GM18520 (cell line): ENCODE results near the gene PHF13.
A peak's percentile ranks its signal among the peaks of the same experiment; 100 is the strongest.

Experiments
- ATAC-seq: cut with Tn5 transposase; IDR thresholded peaks from one replicate; pipeline ENCODE4 v1.9.1; 2021; ENCODE audit not compliant: unreplicated experiment

Gene PHF13

DNA sequence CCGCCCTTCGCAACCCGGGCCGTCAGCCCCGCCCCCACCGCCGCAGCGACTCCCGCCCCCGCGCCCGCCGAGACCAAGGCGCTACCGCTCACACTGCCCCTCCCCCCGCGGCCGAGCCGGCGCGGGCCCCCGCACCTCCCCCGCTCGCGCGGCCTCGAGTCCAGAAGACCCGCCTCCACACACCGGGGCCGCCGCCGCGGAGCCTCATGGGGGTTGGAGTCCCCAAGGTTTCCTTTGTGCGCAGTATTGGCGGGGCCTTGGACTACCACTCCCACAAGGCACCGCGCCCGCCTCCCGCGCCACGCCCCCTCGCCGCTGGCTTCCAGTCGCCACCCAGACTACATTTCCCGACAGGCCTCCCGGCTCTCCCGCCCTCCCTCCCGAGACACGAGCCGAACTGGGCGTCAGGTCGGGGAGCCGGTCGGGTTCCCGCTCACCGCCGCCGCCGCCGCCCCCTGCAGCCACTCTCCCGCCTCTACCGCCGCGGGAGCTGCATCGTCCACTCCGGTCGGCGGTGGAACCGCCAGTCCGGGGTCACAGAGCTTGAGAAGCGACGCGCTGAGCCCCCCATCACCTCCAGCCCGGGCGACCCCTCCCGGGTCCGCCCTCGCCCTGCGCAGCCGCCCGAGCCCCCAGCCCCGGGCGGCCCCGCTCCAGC is at the start of gene PHF13:
TSS of gene PHF13 (plus strand) at position 371 of the 658 bp plus-strand sequence. CDS start 336 bp downstream, outside the sequence.
- peak; percentile 89 for ATAC-seq

DNA sequence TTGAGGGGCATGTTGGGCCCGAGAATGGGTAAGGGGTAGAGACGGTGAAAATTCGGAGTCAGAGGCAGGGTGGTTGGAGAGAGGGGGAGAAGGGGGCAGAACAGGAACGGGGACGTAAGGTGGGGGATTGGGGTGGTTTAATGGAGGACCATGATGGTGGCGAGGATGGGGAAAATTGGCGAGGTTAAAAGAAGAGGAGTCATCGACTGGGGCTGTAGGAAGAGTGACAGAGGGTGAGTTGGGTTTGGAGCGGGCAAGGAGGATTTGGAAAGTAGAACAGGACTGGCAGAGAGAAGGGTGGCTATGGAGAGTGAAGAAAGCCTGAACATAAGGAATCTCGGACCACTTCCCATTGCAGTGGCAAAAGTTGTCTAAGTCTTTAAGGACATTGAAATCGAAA is 44.5 kb upstream of the PHF13 start:
- no peak for ATAC-seq

DNA sequence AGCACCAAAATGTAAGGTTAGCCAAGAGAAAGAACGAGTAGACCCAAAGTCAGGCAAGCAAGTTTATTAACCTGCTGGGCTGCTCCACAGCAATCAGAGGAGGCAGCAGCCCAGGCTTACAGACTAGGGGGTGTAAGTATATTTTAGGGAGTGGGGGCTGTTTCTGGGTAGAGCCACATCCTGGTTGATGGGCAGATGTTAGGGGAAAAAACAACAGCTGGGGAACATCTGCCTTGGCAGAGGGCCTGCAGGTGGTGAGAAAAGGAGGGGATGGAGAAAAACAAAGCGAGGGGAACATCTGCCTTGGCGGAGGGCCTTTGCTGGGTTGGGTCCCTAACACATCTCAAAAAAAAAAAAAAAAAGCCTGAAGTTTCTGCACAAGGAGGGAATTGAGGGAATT is 43.4 kb upstream of the PHF13 start:
- ATAC-seq = no peak

DNA sequence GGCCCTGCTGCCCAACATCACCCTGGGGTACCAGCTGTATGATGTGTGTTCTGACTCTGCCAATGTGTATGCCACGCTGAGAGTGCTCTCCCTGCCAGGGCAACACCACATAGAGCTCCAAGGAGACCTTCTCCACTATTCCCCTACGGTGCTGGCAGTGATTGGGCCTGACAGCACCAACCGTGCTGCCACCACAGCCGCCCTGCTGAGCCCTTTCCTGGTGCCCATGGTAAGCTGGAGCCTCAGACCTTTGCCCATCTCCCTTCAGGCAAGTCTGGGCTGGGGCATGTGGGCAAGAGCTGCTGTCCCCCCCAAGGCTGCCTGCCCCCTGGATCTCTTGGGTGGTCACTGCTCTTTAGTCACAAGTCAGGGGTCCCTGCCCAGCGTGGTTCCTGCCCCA is 42.5 kb upstream of the PHF13 start:
- ATAC-seq = no peak

DNA sequence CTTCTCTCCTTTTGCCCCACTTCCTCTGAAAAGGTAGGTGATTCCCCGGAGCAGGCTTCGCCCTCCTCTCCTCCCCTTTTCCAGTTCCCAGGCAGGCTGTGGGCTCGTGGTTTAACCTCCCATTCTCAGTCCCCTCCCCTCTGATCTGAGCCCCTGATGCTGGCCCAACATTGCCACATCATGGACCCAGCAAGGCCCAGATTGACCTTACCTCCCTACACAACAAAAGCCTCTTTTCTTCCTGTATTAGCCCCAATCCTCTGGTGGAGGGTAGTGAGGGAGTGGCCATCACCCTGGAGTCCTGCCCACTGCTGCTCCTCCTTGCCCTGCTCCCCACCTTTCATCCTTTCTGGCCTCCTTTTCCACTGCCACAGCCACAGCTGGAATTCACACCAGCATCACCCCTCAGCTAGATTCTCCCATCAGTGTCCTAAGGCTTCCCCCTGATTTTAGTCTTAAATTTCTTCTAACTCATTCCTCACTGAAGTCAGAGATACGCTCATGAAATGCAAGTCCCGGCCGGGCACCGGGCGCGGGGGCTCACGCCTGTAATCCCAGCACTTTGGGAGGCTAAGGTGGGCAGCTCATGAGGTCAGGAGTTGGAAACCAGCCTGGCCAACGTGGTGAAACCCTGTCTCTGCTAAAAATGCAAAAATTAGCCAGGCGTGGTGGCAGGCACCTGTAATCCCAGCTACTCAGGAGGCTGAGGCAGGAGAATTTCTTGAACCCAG is 40.7 kb upstream of the PHF13 start:
- ATAC-seq = no peak

DNA sequence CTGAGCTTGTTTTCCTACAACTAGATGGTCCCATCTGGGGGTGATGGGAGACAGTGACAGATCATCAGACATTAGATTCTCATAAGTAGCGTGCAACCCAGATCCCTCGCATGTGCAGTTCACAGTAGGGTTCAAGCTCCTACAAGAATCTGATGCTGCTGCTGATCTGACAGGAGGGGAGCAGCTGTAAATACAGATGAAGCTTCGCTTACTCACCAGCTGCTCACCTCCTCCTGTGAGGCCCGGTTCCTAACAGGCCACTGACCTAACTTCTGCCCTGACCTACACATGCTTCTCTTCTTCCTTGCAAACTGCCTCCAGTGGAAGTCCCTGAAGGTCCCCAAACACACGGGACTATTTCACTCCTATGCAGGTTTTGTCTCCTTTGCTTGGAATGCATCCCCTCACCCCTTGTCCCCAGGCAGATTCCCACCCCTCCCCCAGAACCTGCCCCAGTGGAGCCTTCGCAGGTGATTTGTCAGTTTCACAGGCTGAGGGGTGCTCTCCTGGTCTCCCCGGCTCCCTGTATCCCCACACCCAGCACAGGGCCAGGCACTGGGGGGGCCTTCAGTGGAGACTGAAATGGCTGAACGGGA is 39.4 kb upstream of the PHF13 start:
- no peak for ATAC-seq

DNA sequence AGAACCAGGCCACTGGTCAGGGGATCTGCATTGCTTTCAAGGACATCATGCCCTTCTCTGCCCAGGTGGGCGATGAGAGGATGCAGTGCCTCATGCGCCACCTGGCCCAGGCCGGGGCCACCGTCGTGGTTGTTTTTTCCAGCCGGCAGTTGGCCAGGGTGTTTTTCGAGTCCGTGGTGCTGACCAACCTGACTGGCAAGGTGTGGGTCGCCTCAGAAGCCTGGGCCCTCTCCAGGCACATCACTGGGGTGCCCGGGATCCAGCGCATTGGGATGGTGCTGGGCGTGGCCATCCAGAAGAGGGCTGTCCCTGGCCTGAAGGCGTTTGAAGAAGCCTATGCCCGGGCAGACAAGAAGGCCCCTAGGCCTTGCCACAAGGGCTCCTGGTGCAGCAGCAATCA is 38.7 kb upstream of the PHF13 start:
- ATAC-seq = no peak

DNA sequence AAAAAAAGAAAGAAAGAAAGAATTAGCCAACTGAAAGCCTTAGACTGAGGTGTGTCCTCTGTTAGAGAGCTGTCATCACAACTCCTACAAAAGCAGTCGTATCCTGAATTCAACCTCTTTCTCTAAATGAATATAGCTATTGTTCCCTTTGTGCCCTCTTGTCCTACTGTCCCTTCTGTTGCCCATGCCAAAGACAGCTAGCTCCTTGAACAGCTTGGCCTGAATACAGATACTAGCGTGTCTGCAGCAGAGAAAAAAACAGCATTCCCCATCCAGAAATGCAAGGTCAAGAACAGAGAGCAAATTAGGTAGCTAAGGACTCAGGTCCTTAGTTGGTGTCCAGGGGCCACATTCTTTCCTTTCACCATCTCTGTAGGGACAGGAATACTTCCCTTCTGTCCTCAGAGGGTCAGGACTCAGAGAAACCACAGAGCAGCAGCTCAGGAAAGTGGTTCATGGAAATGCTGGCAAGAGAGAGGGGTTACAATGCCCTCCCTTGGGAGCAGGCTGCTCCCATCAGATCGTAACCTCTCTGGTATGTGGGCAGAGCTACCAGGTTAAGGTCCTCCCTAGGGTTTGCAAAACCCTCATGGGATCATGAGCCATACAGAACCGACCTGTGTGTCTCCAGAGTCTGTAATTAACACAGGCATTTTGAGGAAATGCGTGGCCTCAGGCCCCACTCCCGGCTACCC is 35.6 kb upstream of the PHF13 start:
- ATAC-seq = no peak

DNA sequence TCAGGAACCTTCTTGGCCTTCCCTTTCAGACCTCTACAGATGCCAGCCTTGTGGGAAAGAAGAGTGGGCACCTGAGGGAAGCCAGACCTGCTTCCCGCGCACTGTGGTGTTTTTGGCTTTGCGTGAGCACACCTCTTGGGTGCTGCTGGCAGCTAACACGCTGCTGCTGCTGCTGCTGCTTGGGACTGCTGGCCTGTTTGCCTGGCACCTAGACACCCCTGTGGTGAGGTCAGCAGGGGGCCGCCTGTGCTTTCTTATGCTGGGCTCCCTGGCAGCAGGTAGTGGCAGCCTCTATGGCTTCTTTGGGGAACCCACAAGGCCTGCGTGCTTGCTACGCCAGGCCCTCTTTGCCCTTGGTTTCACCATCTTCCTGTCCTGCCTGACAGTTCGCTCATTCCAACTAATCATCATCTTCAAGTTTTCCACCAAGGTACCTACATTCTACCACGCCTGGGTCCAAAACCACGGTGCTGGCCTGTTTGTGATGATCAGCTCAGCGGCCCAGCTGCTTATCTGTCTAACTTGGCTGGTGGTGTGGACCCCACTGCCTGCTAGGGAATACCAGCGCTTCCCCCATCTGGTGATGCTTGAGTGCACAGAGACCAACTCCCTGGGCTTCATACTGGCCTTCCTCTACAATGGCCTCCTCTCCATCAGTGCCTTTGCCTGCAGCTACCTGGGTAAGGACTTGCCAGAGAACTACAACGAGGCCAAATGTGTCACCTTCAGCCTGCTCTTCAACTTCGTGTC is 34.7 kb upstream of the PHF13 start:
- no peak for ATAC-seq

DNA sequence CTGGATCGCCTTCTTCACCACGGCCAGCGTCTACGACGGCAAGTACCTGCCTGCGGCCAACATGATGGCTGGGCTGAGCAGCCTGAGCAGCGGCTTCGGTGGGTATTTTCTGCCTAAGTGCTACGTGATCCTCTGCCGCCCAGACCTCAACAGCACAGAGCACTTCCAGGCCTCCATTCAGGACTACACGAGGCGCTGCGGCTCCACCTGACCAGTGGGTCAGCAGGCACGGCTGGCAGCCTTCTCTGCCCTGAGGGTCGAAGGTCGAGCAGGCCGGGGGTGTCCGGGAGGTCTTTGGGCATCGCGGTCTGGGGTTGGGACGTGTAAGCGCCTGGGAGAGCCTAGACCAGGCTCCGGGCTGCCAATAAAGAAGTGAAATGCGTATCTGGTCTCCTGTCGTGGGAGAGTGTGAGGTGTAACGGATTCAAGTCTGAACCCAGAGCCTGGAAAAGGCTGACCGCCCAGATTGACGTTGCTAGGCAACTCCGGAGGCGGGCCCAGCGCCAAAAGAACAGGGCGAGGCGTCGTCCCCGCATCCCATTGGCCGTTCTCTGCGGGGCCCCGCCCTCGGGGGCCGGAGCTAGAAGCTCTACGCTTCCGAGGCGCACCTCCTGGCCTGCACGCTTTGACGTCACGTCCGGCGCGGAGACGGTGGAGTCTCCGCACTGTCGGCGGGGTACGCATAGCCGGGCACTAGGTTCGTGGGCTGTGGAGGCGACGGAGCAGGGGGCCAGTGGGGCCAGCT is 34.0 kb upstream of the PHF13 start, which contains the start of gene ZBTB48:
TSS of gene ZBTB48 (plus strand) at position 621 of the 745 bp plus-strand sequence. CDS start 616 bp downstream, outside the sequence.
- peak; percentile 94 for ATAC-seq

DNA sequence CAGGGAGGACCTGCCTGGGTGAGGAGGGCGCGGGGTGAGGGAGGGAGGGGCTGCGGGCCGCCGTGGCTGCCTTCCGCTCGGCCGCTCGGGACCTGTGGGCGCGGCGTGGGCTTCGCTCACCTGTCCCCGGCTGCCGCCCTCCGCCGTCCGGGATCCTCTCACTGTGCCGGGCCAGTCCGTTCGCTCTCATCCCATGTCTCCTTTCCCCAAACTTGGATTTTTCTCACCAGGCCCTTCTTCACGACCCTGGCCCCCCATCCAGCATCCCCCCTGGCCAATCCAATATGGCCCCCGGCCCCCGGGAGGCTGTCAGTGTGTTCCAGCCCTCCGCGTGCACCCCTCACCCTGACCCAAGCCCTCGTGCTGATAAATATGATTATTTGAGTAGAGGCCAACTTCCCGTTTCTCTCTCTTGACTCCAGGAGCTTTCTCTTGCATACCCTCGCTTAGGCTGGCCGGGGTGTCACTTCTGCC is 33.4 kb upstream of the PHF13 start:
- no peak for ATAC-seq

DNA sequence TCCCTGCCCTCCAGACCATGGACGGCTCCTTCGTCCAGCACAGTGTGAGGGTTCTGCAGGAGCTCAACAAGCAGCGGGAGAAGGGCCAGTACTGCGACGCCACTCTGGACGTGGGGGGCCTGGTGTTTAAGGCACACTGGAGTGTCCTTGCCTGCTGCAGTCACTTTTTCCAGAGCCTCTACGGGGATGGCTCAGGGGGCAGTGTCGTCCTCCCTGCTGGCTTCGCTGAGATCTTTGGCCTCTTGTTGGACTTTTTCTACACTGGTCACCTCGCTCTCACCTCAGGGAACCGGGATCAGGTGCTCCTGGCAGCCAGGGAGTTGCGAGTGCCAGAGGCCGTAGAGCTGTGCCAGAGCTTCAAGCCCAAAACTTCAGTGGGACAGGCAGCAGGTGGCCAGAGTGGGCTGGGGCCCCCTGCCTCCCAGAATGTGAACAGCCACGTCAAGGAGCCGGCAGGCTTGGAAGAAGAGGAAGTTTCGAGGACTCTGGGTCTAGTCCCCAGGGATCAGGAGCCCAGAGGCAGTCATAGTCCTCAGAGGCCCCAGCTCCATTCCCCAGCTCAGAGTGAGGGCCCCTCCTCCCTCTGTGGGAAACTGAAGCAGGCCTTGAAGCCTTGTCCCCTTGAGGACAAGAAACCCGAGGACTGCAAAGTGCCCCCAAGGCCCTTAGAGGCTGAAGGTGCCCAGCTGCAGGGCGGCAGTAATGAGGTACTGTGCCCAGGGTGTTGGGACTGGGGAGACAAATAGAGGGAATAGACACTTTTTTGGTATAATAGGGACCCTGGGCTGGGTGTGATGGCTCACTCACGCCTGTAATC is 32.7 kb upstream of the PHF13 start:
- no peak for ATAC-seq

DNA sequence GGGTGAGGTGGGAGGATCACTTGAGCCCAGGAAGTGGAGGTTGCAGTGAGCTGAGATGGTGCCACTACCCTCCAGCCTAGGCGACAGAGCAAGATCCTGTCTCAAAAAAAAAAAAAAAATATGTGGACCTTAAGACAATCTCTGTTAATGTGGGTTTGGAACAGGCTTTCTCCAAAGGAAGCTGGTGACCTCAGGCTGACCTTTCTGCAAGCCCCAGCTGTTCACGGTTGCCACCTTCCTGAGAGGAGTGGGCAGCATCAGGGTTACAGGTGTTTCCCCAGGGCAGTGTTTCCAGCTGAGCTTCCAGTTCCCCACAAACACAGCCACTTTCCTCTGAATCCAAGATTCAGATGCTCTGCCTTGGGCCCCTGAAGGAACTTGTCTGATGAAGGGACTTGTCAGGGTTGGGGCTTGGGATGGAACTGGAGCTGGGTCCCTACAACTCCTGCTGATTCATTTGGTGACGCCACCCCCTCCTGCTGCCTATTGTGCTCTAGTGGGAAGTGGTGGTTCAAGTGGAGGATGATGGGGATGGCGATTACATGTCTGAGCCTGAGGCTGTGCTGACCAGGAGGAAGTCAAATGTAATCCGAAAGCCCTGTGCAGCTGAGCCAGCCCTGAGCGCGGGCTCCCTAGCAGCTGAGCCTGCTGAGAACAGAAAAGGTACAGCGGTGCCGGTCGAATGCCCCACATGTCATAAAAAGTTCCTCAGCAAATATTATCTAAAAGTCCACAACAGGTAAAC is 31.8 kb upstream of the PHF13 start:
- ATAC-seq = no peak

DNA sequence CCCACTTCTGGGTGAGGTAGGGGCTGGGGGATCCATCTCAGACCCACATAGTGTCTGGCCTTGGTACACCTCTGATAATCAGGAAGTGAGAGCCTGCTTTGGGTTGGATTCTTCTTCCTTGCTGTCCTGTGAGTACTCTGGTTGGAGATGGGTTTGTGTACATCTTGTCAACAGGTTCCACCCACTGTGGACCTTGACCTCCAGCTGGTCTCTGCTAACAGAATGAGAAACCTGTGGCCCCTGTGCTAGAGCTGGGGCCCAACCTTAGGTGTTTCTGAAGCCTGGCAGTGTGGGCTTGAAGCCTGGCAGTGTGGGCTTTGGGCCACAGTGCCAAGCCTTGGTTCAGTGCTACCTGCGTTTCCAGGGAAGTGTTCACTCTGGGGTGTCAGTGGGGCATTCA is 31.2 kb upstream of the PHF13 start:
- ATAC-seq = no peak

DNA sequence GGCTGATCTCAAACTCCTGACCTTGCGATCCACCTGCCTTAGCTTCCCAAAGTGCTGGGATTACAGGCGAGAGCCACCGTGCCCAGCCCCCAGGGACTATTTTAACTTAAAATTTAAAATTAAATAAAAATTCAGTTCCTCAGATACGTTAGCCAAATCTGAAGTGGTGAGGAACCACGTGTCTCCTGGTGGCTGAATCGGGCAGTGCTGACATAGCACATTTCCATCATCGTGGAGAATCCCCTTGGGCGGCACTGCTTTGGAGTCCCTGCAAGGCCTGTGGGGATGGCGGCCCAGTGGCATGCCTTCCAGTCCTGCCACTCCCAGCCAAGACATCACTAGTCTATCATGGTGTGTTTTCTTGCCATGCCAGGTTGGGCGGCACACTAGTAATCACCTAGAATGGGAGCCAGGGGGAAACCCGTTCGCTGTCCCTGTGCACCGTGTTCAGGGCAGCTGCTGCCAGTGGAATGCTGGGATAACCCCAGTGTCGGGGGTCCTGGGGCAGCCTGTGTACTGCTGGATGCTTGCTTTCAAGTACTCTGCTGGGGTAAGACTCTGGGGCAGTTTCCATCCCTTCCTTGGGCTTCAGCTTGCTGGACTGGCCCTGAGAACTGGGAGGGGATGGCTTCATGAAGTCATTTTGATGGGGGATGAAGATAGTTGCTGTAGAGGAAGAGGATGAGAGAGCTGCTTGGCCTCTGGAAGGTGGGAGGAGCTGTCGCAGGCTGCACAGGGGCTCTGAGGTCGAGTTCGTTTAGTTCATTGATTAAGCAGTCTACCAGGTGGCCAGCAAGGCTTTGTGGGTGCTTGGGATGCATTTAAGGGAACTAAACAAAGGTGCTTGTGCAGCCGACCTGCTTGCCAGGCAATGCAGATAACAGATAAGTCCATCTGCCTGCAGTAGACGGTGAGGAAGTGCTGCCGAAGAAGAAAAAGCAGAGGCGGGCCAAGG is 29.1 kb upstream of the PHF13 start:
- ATAC-seq = no peak

DNA sequence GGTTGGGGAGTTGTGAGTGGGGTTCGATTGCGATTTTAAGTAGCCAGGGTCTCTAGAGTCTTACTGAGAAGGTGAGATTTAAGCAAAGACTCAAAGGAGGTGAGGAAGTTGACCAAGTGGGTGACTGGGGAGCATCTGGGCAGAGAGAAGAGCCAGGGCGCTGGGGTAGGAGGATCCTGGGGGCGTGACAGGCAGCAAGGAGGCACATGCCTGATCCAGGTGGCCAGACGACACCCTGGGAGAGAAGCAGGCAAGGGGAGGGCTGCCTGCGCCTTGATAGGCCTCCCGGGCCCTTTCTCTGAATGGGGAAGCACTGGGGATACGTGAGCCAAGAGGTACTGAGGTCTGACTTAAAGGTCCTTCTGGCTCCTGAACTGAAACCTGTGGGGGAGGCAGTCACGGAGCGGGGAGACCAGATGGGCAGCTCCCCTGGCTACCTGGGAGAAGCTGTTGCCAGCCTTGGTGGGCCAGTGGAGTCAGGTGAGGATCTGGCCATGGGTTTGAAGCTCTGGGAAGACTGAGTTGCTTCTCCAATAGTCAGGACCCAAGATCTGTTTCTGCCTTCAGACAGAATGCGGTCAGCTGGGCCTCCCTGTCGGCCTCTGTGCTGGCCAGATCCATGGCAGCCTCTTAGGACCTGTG is 28.3 kb upstream of the PHF13 start:
- no peak for ATAC-seq

DNA sequence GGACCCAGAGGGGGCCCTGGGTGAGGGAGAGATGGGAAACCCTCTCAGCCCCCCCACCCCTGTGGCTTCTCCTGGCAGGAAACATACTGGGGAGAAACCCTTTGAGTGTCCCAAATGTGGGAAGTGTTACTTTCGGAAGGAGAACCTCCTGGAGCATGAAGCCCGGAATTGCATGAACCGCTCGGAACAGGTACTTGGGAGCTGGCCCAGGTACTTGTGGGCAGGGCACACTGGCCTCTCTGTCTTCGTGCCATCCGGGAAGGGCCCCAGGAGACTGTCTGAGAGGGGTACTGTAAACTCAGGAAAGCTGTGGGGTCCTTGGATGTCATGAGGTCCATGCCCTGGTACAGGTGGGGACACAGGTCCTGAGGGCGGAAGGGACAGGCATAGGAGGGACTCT is 27.7 kb upstream of the PHF13 start:
- no peak for ATAC-seq
